CD8-positive, alpha-beta memory T cell (primary cell): ENCODE results near the gene CAPN5. TPM values are rescaled to one million over a fixed set of nuclear protein-coding genes. Genes with fewer than 3 reads are reported as not detected.

Experiments
- CTCF ChIA-PET: fragments of 350-600 bp; sonication (Branson Sonifier 250); formaldehyde crosslinking; loops from one replicate; lab custom pipeline; 2021; ENCODE audit warnings: antibody characterized with exemption; lab: Charles Lee
- POLR2A ChIA-PET: fragments of 350-600 bp; sonication (Branson Sonifier 250); formaldehyde crosslinking; loops from one replicate; lab custom pipeline; 2021; ENCODE audit warnings: antibody characterized with exemption; lab: Charles Lee
- DNase-seq, 5 donors: peaks; one replicate each; pipeline versions ENCODE4 v3.0.0 to v3.0.0-alpha.2; 2020 to 2022; ENCODE audit warnings: mixed read lengths in 1 of 5
- H3K27ac ChIP-seq: one replicate; pipeline ENCODE4 v1.7.0; 2013; ENCODE audit warnings: low read depth, mild to moderate bottlenecking, low read length, moderate library complexity
- H3K27me3 ChIP-seq: 2 replicates; pipeline ENCODE4 v1.7.0; 2013; ENCODE audit warnings: low read length, mild to moderate bottlenecking; ENCODE audit not compliant: insufficient read depth, poor library complexity, severe bottlenecking
- H3K36me3 ChIP-seq: 2 replicates; pipeline ENCODE4 v1.7.0; 2013; ENCODE audit warnings: mild to moderate bottlenecking, low read length, moderate library complexity; ENCODE audit not compliant: insufficient read depth
- H3K4me1 ChIP-seq: 2 replicates; pipeline ENCODE4 v1.7.0; 2013; ENCODE audit warnings: mild to moderate bottlenecking, low read length, moderate library complexity; ENCODE audit not compliant: insufficient read depth
- H3K4me3 ChIP-seq: 2 replicates; pipeline ENCODE4 v1.7.0; 2013; ENCODE audit warnings: mild to moderate bottlenecking, low read length
- H3K9me3 ChIP-seq: 2 replicates; pipeline ENCODE4 v1.7.0; 2013; ENCODE audit warnings: mild to moderate bottlenecking, low read length
- H3K27ac Mint-ChIP-seq, 8 donors: one replicate each; pipeline ENCODE4 v1.8.0; 2020 to 2021; ENCODE audit warnings: mixed read lengths in 8 of 8, mild to moderate bottlenecking in 6 of 8, inconsistent platforms in 3 of 8, moderate library complexity in 3 of 8
- H3K27me3 Mint-ChIP-seq, 2 donors: one replicate each; pipeline ENCODE4 v1.8.0; 2020 to 2021; ENCODE audit warnings: mixed read lengths in 2 of 2, mild to moderate bottlenecking in 1 of 2, moderate library complexity in 1 of 2
- H3K36me3 Mint-ChIP-seq, 3 donors: one replicate each; pipeline ENCODE4 v1.8.0; 2020 to 2021; ENCODE audit warnings: mixed read lengths in 3 of 3, inconsistent platforms in 1 of 3, mild to moderate bottlenecking in 1 of 3
- H3K4me1 Mint-ChIP-seq, 3 donors: one replicate each; pipeline ENCODE4 v1.8.0; 2020 to 2021; ENCODE audit warnings: mixed read lengths in 3 of 3, inconsistent platforms in 1 of 3, mild to moderate bottlenecking in 1 of 3
- H3K4me3 Mint-ChIP-seq, 7 donors: one replicate each; pipeline ENCODE4 v1.8.0; 2020 to 2021; ENCODE audit warnings: mixed read lengths in 7 of 7, mild to moderate bottlenecking in 6 of 7, moderate library complexity in 4 of 7, inconsistent platforms in 2 of 7
- H3K9me3 Mint-ChIP-seq, 5 donors: one replicate each; pipeline ENCODE4 v1.8.0; 2020 to 2022; ENCODE audit warnings: mixed read lengths in 5 of 5, mild to moderate bottlenecking in 3 of 5, moderate library complexity in 2 of 5, inconsistent platforms in 1 of 5
- polyA plus RNA-seq: library from polyadenylated mRNA; unstranded; fragments of 300-500 nt; fragmentation: Illumina TruSeq; gene quantifications from one replicate; pipeline ENCODE4 v1.2.3, GENCODE V29; 2021
- total RNA-seq, 2 experiments: library from RNA; stranded (reverse); gene quantifications; one replicate each; pipeline ENCODE4 v1.2.3, GENCODE V29; 2021

CAPN5 gene
- total and polyA plus RNA-seq, 3 experiments from 2014 or later, result 0.78 to 3.4 (median 1.1) TPM

DNA sequence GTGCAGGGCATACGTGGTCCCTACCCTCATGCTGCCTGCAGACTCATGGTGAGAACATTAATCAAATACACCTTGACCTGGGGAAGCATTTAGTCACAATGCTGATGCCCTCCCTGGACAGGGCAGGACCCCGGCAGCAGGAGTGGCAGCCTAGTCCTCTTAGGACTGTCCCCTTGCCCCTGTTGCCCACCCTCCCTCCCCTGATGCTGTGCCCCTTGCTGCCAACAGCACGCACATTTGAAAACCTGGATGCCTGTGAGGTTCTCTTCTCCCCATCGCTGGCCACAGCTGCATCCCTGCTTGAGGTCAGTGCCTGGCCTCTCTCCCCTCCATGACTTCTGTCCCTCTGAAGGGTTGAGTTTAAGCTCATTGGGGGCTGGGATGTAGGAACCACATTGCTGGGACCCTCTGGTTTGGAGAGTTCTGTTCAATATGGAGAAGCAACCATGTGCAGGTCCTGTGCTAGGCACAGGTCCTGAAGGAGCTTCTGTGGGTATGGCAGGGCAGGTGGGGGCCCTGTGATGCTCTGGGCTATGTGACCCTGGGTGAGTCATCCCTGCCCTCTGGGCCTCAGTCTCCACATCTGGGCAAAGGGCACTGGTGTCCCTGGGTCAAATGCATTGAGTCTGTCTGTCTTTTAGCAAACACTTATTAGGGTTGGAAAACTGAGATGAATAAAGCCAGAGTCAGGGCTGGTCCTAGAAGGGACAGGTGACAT is 92.6 kb downstream of the CAPN5 start:
- H3K4me3 ChIP-seq, result no peak overlapping the region
- peak overlapping the region in 1 of 8 donors; percentile 81 for H3K27ac Mint-ChIP-seq
- H3K9me3 Mint-ChIP-seq, result no peaks in the 10 kb centered on the region
- H3K36me3 Mint-ChIP-seq, result no peaks in the 10 kb centered on the region
- ChIA-PET CTCF (interaction anchor here (1.2 kb wide), 1 partner anchor 32 kb away, joined by 6 read pairs; the partner anchor contains the start of gene MYO7A), POLR2A (interaction anchor here (0.6 kb wide), 1 partner anchor 74 kb away, joined by 4 read pairs; no protein-coding TSS in a partner anchor)
- peaks cover 5 to 11% (median 10%) of the 10 kb centered on the region in 3 donors for H3K4me1 Mint-ChIP-seq
- no peak overlapping the region for H3K4me3 Mint-ChIP-seq
- H3K4me1 ChIP-seq, result no peaks in the 10 kb centered on the region
- H3K9me3 ChIP-seq, result no peaks in the 10 kb centered on the region
- H3K36me3 ChIP-seq, result no peaks in the 10 kb centered on the region
- peaks cover 0 to 1% of the 10 kb centered on the region in 2 donors for H3K27me3 Mint-ChIP-seq
- H3K27me3 ChIP-seq, result no peaks in the 10 kb centered on the region
- no peak overlapping the region for H3K27ac ChIP-seq
- no peak for DNase-seq

- no peak for DNase-seq
- peaks cover 0 to 7% (median 5%) of the 10 kb centered on the region in 3 donors for H3K4me1 Mint-ChIP-seq
- POLR2A ChIA-PET, result no interaction called here
- Histone ChIP-seq H3K27ac (no peak overlapping the region), H3K36me3 (no peaks in the 10 kb centered on the region), H3K4me3 (no peak overlapping the region), H3K4me1 (no peaks in the 10 kb centered on the region), H3K9me3 (no peaks in the 10 kb centered on the region), H3K27me3 (no peaks in the 10 kb centered on the region)
- no peaks in the 10 kb centered on the region for H3K36me3 Mint-ChIP-seq
- no peaks in the 10 kb centered on the region for H3K9me3 Mint-ChIP-seq
- no peak overlapping the region for H3K4me3 Mint-ChIP-seq
- H3K27ac Mint-ChIP-seq, result no peak overlapping the region
- CTCF ChIA-PET, result no interaction called here
- peaks cover 0 to 1% of the 10 kb centered on the region in 2 donors for H3K27me3 Mint-ChIP-seq
Measured at GRCh38 chr11:77159937-77160495, 93.2 kb downstream of the CAPN5 start.

DNA sequence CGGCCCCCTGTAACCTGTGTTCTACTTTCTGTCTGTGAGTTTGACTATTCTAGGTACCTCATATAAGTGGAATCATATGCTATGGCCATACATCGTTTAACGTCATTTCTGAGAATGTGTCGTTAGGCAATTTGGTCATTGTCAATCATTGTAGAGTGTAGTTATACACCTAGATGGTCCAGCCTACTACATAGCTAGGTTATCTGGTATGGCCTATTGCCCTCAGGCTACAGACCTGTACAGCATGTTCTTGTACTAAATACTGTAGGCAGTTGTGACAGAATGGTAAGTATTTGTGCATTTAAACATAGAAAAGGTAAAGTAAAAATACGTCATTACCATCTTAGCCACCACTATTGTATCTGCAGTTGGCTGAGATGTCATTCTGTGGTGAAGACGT is 96.5 kb downstream of the CAPN5 start:
- Histone ChIP-seq H3K4me3 (no peak overlapping the region), H3K27ac (no peak overlapping the region), H3K9me3 (no peaks in the 10 kb centered on the region), H3K27me3 (no peaks in the 10 kb centered on the region), H3K36me3 (no peaks in the 10 kb centered on the region), H3K4me1 (no peaks in the 10 kb centered on the region)
- H3K27ac Mint-ChIP-seq, result no peak overlapping the region
- no peaks in the 10 kb centered on the region for H3K9me3 Mint-ChIP-seq
- ChIA-PET CTCF (no interaction called here), POLR2A (no interaction called here)
- no peaks in the 10 kb centered on the region for H3K36me3 Mint-ChIP-seq
- no peaks in the 10 kb centered on the region for H3K4me1 Mint-ChIP-seq
- no peak overlapping the region for H3K4me3 Mint-ChIP-seq
- DNase-seq, result no peak
- H3K27me3 Mint-ChIP-seq, result peaks cover 0 to 1% of the 10 kb centered on the region in 2 donors

- no peak for DNase-seq
- no peak overlapping the region for H3K4me3 Mint-ChIP-seq
- Histone ChIP-seq H3K9me3 (no peaks in the 10 kb centered on the region), H3K4me3 (no peak overlapping the region), H3K4me1 (no peaks in the 10 kb centered on the region), H3K27ac (no peak overlapping the region), H3K36me3 (no peaks in the 10 kb centered on the region), H3K27me3 (no peaks in the 10 kb centered on the region)
- H3K4me1 Mint-ChIP-seq, result no peaks in the 10 kb centered on the region
- POLR2A ChIA-PET, result no interaction called here
- no peak overlapping the region for H3K27ac Mint-ChIP-seq
- H3K27me3 Mint-ChIP-seq, result peaks cover 0 to 2% of the 10 kb centered on the region in 2 donors
- H3K9me3 Mint-ChIP-seq, result no peaks in the 10 kb centered on the region
- H3K36me3 Mint-ChIP-seq, result no peaks in the 10 kb centered on the region
- CTCF ChIA-PET, result interaction anchor here (0.7 kb wide), 1 partner anchor 74 kb away, joined by 3 read pairs; no protein-coding TSS in a partner anchor
Measured at GRCh38 chr11:77165066-77165465, 98.3 kb downstream of the CAPN5 start.

DNA sequence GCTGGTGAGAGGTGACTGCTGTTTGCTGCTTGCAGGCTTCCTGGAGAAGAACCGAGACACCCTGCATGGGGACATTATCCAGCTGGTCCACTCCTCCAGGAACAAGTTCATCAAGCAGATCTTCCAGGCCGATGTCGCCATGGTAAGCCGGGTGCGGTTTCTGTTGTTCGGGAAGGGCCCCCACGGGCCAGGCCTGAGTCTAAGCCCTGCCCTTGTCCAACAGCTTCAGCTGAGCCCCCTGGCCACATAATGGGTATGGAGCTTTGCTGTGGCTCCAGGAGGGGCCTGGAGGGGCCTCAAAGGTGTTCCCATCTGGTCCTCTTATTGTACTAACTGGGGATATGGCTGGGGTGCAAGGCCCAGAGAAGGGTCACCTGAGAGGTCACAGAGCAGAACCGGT is 99.2 kb downstream of the CAPN5 start:
- POLR2A ChIA-PET, result no interaction called here

GRCh38 chr11:77167111-77167626 is 100.4 kb downstream of the CAPN5 start:
- Mint-ChIP-seq H3K27me3 (peaks cover 0 to 2% of the 10 kb centered on the region in 2 donors), H3K9me3 (no peaks in the 10 kb centered on the region), H3K4me3 (no peak overlapping the region), H3K36me3 (no peaks in the 10 kb centered on the region), H3K4me1 (no peaks in the 10 kb centered on the region), H3K27ac (no peak overlapping the region)
- Histone ChIP-seq H3K4me3 (no peak overlapping the region), H3K36me3 (no peaks in the 10 kb centered on the region), H3K27ac (no peak overlapping the region), H3K9me3 (no peaks in the 10 kb centered on the region), H3K4me1 (no peaks in the 10 kb centered on the region), H3K27me3 (no peaks in the 10 kb centered on the region)
- CTCF ChIA-PET, result no interaction called here
- no peak for DNase-seq
- POLR2A ChIA-PET, result no interaction called here

More for the DNA sequence above, 99.2 kb downstream of the CAPN5 start:
- Mint-ChIP-seq H3K9me3 (no peaks in the 10 kb centered on the region), H3K27me3 (peaks cover 0 to 2% of the 10 kb centered on the region in 2 donors), H3K27ac (peak overlapping the region in 1 of 8 donors; percentile 58), H3K4me3 (no peak overlapping the region), H3K4me1 (no peaks in the 10 kb centered on the region), H3K36me3 (no peaks in the 10 kb centered on the region)
- DNase-seq, result no peak
- H3K4me1 ChIP-seq, result no peaks in the 10 kb centered on the region
- H3K27ac ChIP-seq, result no peak overlapping the region
- H3K4me3 ChIP-seq, result no peak overlapping the region
- no peaks in the 10 kb centered on the region for H3K27me3 ChIP-seq
- CTCF ChIA-PET, result no interaction called here
- H3K9me3 ChIP-seq, result no peaks in the 10 kb centered on the region
- no peaks in the 10 kb centered on the region for H3K36me3 ChIP-seq

- Histone ChIP-seq H3K4me3 (no peak overlapping the region), H3K9me3 (no peaks in the 10 kb centered on the region), H3K4me1 (no peaks in the 10 kb centered on the region), H3K36me3 (no peaks in the 10 kb centered on the region), H3K27me3 (no peaks in the 10 kb centered on the region), H3K27ac (no peak overlapping the region)
- no peak for DNase-seq
- Mint-ChIP-seq H3K4me1 (no peaks in the 10 kb centered on the region), H3K36me3 (no peaks in the 10 kb centered on the region), H3K9me3 (no peaks in the 10 kb centered on the region), H3K27ac (peak overlapping the region in 1 of 8 donors; percentile 90), H3K27me3 (peaks cover 0 to 2% of the 10 kb centered on the region in 2 donors), H3K4me3 (peak overlapping the region in 1 of 7 donors; percentile 30)
- ChIA-PET POLR2A (no interaction called here), CTCF (no interaction called here)
Measured at GRCh38 chr11:77167791-77168190, 101.0 kb downstream of the CAPN5 start.

DNA sequence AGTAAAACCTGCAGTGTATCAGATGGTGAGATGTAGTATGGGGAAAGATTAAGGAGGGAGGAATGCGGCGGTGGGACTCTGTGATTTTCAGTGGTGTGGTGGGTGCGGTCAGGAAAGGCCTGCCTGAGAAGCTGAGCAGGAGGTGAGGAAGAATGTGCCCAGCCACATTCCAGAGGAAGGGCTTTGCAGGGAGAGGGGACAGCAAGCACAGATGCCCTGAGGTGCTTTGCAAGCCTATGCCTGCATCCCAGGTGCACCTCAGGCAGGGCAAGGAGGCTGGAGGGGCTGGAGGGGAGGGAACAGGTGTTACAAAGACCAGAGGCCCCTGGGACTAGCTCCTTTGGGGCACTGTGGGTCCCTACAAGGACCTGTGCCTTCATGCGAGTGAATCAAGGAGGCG is 103.3 kb downstream of the CAPN5 start:
- POLR2A ChIA-PET, result no interaction called here
- Histone ChIP-seq H3K4me3 (no peak overlapping the region), H3K36me3 (no peaks in the 10 kb centered on the region), H3K27ac (no peak overlapping the region), H3K4me1 (no peaks in the 10 kb centered on the region), H3K27me3 (no peaks in the 10 kb centered on the region), H3K9me3 (no peaks in the 10 kb centered on the region)
- Mint-ChIP-seq H3K4me3 (no peak overlapping the region), H3K27ac (no peak overlapping the region), H3K9me3 (no peaks in the 10 kb centered on the region), H3K4me1 (no peaks in the 10 kb centered on the region), H3K36me3 (no peaks in the 10 kb centered on the region), H3K27me3 (peaks cover 0 to 2% of the 10 kb centered on the region in 2 donors)
- CTCF ChIA-PET, result no interaction called here
- DNase-seq, result no peak
